ENCODE results near the gene RELA. TPM values are rescaled to one million over a fixed set of nuclear protein-coding genes. Genes with fewer than 3 reads are reported as not detected.

RELA gene
- total and polyA plus RNA-seq, 2 of the 13 experiments (the other 11 are each of a cell fraction or from before 2014, with no cell fraction given), result 21.4 to 40.5 TPM

DNA sequence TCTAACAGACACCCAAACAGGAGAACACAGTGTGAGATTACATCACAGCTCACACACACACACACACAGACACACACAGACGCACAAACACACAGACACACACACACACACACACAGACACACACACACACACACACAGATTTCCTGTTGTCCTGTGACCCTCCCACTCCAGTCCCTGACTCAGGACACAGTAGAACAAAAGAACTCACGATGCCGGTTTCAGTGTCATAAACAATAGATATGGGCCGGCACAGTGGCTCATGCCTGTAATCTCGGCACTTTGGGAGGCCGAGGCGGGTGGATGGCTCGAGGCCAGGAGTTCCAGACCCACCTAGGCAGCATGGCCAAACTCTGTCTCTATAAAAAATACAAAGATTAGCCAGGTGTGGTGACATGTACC, 35.5 kb upstream of the RELA start:
- H3K27ac ChIP-seq (ENCODE audit: extremely low read length, insufficient read depth, low read length), result no peak overlapping the region
- ChIA-PET CTCF (ENCODE audit: low intra/inter-chr PET ratio, low total read pairs) (no interaction called here), POLR2A (no interaction called here)
- no peaks in the 10 kb centered on the region for H3K9me3 ChIP-seq (ENCODE audit: low read length)
- BruUV-seq (replicated peaks), result no TSS peak
- H4K20me1 ChIP-seq (ENCODE audit: insufficient read depth, low read length), result no peaks in the 10 kb centered on the region
- ATAC-seq (no peak), DNase-seq (ENCODE audit: low spot score) (no peak), FAIRE-seq (no peak)
- peaks cover 2 to 41% of the 10 kb centered on the region in 2 experiments for H3K27me3 ChIP-seq (ENCODE audit: control insufficient read depth in 1 of 2, insufficient read depth in 2 of 2, low read length in 2 of 2)
- H3K9ac ChIP-seq (ENCODE audit: insufficient read depth, low read depth, low read length), result no peak overlapping the region
- H3K36me3 ChIP-seq (replicated peaks in 1 of 2; ENCODE audit: control insufficient read depth in 1 of 2, insufficient read depth in 2 of 2, low read length in 2 of 2), result no peaks in the 10 kb centered on the region
- no peak overlapping the region for H2AFZ ChIP-seq (ENCODE audit: low read length)
- in situ Hi-C loops (cut with HindIII; ENCODE audit: extremely low pct_ligation_motif_present, low pct_unique_long_range_greater_than_20kb) (no loop called here), intact Hi-C loops (cut with micrococcal nuclease; ENCODE audit: unreplicated experiment) (no loop called here)
- H3K79me2 ChIP-seq (ENCODE audit: insufficient read depth, low read length), result no peaks in the 10 kb centered on the region
- peaks cover 15% of the 10 kb centered on the region for H3K4me1 ChIP-seq (ENCODE audit: insufficient read depth, low read length)
- H3K4me3 ChIP-seq (replicated peaks in 1 of 3; ENCODE audit: insufficient read depth in 1 of 3, low read depth in 2 of 3, low read length in 3 of 3), result no peak overlapping the region
- TF ChIP-seq FOXJ3 (CRISPR knock-in tag; IDR thresholded peaks at IDR 0.05; ENCODE audit: borderline replicate concordance), result no peak
- TF ChIP-seq, protein P1, sequence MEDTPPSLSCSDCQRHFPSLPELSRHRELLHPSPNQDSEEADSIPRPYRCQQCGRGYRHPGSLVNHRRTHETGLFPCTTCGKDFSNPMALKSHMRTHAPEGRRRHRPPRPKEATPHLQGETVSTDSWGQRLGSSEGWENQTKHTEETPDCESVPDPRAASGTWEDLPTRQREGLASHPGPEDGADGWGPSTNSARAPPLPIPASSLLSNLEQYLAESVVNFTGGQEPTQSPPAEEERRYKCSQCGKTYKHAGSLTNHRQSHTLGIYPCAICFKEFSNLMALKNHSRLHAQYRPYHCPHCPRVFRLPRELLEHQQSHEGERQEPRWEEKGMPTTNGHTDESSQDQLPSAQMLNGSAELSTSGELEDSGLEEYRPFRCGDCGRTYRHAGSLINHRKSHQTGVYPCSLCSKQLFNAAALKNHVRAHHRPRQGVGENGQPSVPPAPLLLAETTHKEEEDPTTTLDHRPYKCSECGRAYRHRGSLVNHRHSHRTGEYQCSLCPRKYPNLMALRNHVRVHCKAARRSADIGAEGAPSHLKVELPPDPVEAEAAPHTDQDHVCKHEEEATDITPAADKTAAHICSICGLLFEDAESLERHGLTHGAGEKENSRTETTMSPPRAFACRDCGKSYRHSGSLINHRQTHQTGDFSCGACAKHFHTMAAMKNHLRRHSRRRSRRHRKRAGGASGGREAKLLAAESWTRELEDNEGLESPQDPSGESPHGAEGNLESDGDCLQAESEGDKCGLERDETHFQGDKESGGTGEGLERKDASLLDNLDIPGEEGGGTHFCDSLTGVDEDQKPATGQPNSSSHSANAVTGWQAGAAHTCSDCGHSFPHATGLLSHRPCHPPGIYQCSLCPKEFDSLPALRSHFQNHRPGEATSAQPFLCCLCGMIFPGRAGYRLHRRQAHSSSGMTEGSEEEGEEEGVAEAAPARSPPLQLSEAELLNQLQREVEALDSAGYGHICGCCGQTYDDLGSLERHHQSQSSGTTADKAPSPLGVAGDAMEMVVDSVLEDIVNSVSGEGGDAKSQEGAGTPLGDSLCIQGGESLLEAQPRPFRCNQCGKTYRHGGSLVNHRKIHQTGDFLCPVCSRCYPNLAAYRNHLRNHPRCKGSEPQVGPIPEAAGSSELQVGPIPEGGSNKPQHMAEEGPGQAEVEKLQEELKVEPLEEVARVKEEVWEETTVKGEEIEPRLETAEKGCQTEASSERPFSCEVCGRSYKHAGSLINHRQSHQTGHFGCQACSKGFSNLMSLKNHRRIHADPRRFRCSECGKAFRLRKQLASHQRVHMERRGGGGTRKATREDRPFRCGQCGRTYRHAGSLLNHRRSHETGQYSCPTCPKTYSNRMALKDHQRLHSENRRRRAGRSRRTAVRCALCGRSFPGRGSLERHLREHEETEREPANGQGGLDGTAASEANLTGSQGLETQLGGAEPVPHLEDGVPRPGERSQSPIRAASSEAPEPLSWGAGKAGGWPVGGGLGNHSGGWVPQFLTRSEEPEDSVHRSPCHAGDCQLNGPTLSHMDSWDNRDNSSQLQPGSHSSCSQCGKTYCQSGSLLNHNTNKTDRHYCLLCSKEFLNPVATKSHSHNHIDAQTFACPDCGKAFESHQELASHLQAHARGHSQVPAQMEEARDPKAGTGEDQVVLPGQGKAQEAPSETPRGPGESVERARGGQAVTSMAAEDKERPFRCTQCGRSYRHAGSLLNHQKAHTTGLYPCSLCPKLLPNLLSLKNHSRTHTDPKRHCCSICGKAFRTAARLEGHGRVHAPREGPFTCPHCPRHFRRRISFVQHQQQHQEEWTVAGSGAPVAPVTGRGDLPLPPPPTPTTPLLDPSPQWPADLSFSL (CRISPR knock-in tag; IDR thresholded peaks at IDR 0.05), result peak; percentile 60; the same call in 1 of the 2 replicates
- WGBS (ENCODE audit: low lambda C conversion rate), result 7% methylated on average over 8 of the region's 8 CpGs
- H3K4me2 ChIP-seq (ENCODE audit: low read depth, low read length), result no peak overlapping the region

Measured in HepG2 (cell line).